ENCODE measurements around the gene EYA2.
"Not testable (repeated sequence)": the region's sequence is repeated elsewhere in the genome, so short reads cannot be mapped to it uniquely, and the experiment has no call there.

Gene EYA2

DNA sequence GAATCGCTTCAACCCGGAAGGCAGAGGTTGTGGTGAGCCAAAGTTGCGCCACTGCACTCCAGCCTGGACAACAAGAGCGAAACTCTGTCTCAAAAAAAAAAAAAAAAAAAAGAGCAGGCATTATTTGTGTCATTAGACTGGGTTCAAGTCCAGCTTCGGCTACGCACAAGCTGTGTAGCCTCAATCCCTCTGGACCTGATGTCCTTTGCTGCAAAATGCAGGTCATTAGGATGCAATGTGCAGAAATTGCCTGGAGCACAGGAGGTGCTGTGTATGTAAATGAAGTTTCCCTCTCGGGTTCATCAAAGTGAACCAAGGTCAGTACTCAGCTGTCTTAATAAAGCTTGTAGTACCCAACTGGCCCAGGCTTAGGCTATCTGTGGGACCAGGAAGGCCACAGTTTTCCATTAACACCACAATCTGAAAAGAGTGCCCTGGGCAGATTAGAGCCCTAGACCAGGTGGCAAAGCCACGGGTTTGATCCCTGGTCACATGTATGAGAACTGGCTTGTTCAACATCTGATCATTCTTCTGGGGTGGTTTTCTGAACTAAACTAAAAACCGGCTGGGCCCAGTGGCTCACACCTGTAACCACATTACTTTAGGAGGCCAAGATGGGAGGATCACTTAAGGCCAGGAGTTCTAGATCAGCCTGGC lies 306.6 kb downstream of the EYA2 start:
- H3K27ac ChIP-seq (ENCODE audit: low read depth in 2 of 2, low read length in 2 of 2): no peak overlapping the region
- no peak overlapping the region for H3K9ac ChIP-seq (ENCODE audit: low read depth in 1 of 2, low read length in 2 of 2)
- no peaks in the 10 kb centered on the region for H3K27me3 ChIP-seq (ENCODE audit: control insufficient read depth in 2 of 2, insufficient read depth in 2 of 2, low read length in 2 of 2)
- H3K4me1 ChIP-seq (ENCODE audit: control insufficient read depth in 2 of 2, insufficient read depth in 2 of 2, low read length in 2 of 2): no peaks in the 10 kb centered on the region
- no peak overlapping the region for H3K4me3 ChIP-seq (ENCODE audit: low read length in 2 of 2)
- H3K36me3 ChIP-seq (ENCODE audit: control insufficient read depth in 2 of 2, insufficient read depth in 2 of 2, low read length in 2 of 2): no peaks in the 10 kb centered on the region
- no peaks in the 10 kb centered on the region for H3K9me3 ChIP-seq (ENCODE audit: control insufficient read depth in 2 of 2, low read length in 2 of 2)

DNA sequence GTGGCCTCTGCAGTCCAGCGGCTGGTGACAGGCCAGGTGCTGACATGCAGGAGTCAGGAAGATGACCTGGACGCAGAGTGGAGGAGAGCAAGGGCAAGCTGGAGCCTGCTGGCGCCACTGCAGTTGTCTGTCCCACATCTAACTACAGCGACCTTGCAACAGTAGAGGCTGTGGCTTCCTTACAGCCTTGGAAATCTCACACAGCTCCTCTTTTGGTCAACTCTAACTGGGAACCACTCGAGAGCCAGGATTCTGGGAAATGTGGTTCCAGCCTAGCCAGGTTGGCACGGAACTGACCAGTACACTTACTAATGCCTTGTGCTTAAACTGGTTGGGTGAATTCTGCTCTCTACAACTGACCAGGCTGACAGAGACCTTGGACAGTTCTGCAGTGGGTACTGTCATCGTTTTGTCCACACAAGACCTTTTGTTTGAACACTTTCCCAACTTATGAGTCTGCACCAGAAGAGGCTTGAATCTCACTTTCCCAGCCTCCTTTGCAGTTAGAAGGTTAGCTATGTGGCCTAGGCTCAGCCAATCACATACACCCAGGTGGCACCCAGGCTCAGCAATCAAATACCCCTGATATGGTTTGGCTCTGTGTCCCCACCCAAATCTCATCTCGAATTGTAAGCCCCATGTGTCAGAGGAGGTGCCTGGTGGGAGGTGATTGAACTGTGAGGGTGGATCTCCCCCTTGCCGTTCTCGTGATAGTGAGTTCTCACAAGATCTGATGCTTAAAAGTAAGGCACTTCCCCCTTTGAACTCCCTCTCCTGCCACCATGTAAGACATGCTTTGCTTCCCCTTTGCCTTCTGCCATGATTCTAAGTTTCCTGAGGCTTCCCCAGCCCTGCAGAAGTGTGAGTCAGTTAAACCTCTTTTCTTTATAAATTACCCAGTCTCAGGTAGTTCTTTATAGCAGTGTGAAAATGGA lies 308.4 kb downstream of the EYA2 start:
- no peak overlapping the region for H3K4me3 ChIP-seq (ENCODE audit: low read length in 2 of 2)
- H3K36me3 ChIP-seq (ENCODE audit: control insufficient read depth in 2 of 2, insufficient read depth in 2 of 2, low read length in 2 of 2): no peaks in the 10 kb centered on the region
- H3K27ac ChIP-seq (ENCODE audit: low read depth in 2 of 2, low read length in 2 of 2): no peak overlapping the region
- no peak overlapping the region for H3K9ac ChIP-seq (ENCODE audit: low read depth in 1 of 2, low read length in 2 of 2)
- no peaks in the 10 kb centered on the region for H3K27me3 ChIP-seq (ENCODE audit: control insufficient read depth in 2 of 2, insufficient read depth in 2 of 2, low read length in 2 of 2)
- H3K9me3 ChIP-seq (ENCODE audit: control insufficient read depth in 2 of 2, low read length in 2 of 2): no peaks in the 10 kb centered on the region
- no peaks in the 10 kb centered on the region for H3K4me1 ChIP-seq (ENCODE audit: control insufficient read depth in 2 of 2, insufficient read depth in 2 of 2, low read length in 2 of 2)

DNA sequence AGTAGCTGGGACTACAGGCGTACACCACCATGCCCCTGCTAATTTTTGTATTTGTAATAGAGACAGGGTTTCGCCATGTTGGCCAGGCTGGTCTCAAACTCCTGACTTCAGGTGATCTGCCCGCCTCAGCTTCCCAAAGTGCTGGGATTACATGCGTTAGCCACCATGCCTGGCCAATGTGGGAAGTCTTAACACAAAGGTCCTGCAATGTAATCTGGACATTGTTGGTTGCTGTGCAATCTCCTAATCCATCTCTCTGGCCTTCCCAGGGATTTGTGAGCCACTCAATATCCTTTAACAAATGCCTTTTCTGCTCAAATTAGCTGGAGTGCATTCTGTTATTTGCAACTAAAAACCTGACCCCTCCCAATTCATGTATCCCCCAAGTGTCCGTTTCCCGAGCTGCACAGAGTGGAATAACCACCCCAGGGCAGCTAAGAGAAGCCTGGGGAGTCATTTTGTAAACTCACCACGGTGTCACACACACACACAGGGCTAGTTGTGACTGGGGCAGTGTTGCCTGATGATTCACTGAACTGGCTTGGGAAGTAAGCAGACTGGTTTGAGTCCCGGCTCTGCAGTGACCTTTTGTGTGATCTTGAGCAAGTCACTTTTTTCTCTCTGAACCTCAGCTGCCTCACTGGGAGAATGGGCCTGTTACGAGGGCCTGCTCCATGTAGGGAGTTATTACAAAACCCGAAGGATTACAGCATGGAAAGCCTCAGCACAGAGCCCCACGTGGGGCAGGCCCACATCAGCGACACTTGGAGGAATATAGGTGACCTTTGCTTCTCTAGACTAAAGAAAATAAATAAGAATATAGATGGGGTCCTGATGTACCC lies 309.6 kb downstream of the EYA2 start:
- no peaks in the 10 kb centered on the region for H3K9me3 ChIP-seq (ENCODE audit: control insufficient read depth in 2 of 2, low read length in 2 of 2)
- no peak overlapping the region for H3K4me3 ChIP-seq (ENCODE audit: low read length in 2 of 2)
- H3K9ac ChIP-seq (ENCODE audit: low read depth in 1 of 2, low read length in 2 of 2): no peak overlapping the region
- peaks cover 6 to 9% of the 10 kb centered on the region in 2 donors for H3K36me3 ChIP-seq (ENCODE audit: control insufficient read depth in 2 of 2, insufficient read depth in 2 of 2, low read length in 2 of 2)
- H3K27ac ChIP-seq (ENCODE audit: low read depth in 2 of 2, low read length in 2 of 2): no peak overlapping the region
- no peaks in the 10 kb centered on the region for H3K4me1 ChIP-seq (ENCODE audit: control insufficient read depth in 2 of 2, insufficient read depth in 2 of 2, low read length in 2 of 2)
- H3K27me3 ChIP-seq (ENCODE audit: control insufficient read depth in 2 of 2, insufficient read depth in 2 of 2, low read length in 2 of 2): no peaks in the 10 kb centered on the region

- not testable (repeated sequence) for H3K4me1 ChIP-seq (ENCODE audit: control insufficient read depth in 2 of 2, insufficient read depth in 2 of 2, low read length in 2 of 2); H3K9ac ChIP-seq (ENCODE audit: low read depth in 1 of 2, low read length in 2 of 2); H3K9me3 ChIP-seq (ENCODE audit: control insufficient read depth in 2 of 2, low read length in 2 of 2); H3K4me3 ChIP-seq (ENCODE audit: low read length in 2 of 2); H3K27me3 ChIP-seq (ENCODE audit: control insufficient read depth in 2 of 2, insufficient read depth in 2 of 2, low read length in 2 of 2); H3K27ac ChIP-seq (ENCODE audit: low read depth in 2 of 2, low read length in 2 of 2)
- H3K36me3 ChIP-seq (ENCODE audit: control insufficient read depth in 2 of 2, insufficient read depth in 2 of 2, low read length in 2 of 2): peaks cover 11 to 14% of the 10 kb centered on the region in 2 donors
These were observed 310.1 kb downstream of the EYA2 start for GRCh38 chr20:47204850-47205122.

DNA sequence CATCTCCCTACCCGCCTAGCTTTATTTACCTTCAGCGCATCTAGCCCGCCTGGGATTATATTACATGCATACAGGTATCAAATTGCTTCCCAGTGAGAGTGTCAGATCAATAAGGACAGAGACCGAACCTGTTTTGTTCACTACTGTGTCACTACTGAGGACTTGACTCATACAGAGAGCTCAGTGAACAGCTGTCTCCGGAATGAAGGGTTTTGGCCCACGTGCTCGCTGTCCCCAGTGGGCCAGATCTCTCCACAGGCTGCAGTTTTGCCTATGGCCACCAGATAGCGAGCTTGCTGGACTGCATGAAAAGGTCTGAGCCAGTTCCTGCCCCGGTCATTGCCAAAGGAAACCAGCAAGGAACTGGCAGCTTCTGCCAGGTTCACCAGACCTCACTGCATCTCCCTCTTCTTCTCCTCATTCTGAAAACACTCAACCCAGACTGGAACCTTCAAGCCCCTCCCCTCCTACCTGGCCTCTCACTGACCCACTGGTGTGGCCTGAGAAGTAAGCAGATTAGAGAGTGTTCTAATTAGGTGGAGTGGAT lies 311.0 kb downstream of the EYA2 start:
- Histone ChIP-seq H3K27me3 (ENCODE audit: control insufficient read depth in 2 of 2, insufficient read depth in 2 of 2, low read length in 2 of 2) (no peaks in the 10 kb centered on the region), H3K36me3 (ENCODE audit: control insufficient read depth in 2 of 2, insufficient read depth in 2 of 2, low read length in 2 of 2) (peaks cover 18 to 23% of the 10 kb centered on the region in 2 donors), H3K4me1 (ENCODE audit: control insufficient read depth in 2 of 2, insufficient read depth in 2 of 2, low read length in 2 of 2) (no peaks in the 10 kb centered on the region), H3K27ac (ENCODE audit: low read depth in 2 of 2, low read length in 2 of 2) (no peak overlapping the region), H3K9ac (ENCODE audit: low read depth in 1 of 2, low read length in 2 of 2) (no peak overlapping the region), H3K9me3 (ENCODE audit: control insufficient read depth in 2 of 2, low read length in 2 of 2) (no peaks in the 10 kb centered on the region), H3K4me3 (ENCODE audit: low read length in 2 of 2) (no peak overlapping the region)

DNA sequence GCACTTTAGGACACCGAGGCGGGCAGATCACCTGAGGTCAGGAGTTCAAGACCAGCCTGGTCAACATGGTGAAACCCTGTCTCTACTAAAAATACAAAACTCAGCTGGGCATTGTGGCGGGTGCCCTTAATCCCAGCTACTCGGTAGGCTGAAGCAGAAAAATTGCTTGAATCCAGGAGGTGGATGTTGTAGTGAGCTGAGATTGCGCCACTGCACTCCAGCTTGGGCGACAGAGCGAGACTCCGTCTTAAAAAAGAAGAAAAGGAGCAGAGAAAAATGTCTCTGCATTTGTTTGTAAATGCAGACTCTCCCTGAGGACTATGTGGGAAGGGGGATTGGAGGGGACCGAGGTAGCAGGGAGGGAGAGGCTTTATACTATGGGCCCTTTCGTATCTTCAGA lies 311.9 kb downstream of the EYA2 start:
- H3K9ac ChIP-seq (ENCODE audit: low read depth in 1 of 2, low read length in 2 of 2); H3K4me3 ChIP-seq (ENCODE audit: low read length in 2 of 2); H3K27me3 ChIP-seq (ENCODE audit: control insufficient read depth in 2 of 2, insufficient read depth in 2 of 2, low read length in 2 of 2); H3K9me3 ChIP-seq (ENCODE audit: control insufficient read depth in 2 of 2, low read length in 2 of 2); H3K27ac ChIP-seq (ENCODE audit: low read depth in 2 of 2, low read length in 2 of 2); H3K4me1 ChIP-seq (ENCODE audit: control insufficient read depth in 2 of 2, insufficient read depth in 2 of 2, low read length in 2 of 2): not testable (repeated sequence)
- peaks cover 27 to 32% of the 10 kb centered on the region in 2 donors for H3K36me3 ChIP-seq (ENCODE audit: control insufficient read depth in 2 of 2, insufficient read depth in 2 of 2, low read length in 2 of 2)

- Histone ChIP-seq H3K27me3 (ENCODE audit: control insufficient read depth in 2 of 2, insufficient read depth in 2 of 2, low read length in 2 of 2) (no peaks in the 10 kb centered on the region), H3K9ac (ENCODE audit: low read depth in 1 of 2, low read length in 2 of 2) (no peak overlapping the region), H3K4me1 (ENCODE audit: control insufficient read depth in 2 of 2, insufficient read depth in 2 of 2, low read length in 2 of 2) (no peaks in the 10 kb centered on the region), H3K9me3 (ENCODE audit: control insufficient read depth in 2 of 2, low read length in 2 of 2) (no peaks in the 10 kb centered on the region), H3K27ac (ENCODE audit: low read depth in 2 of 2, low read length in 2 of 2) (no peak overlapping the region), H3K36me3 (ENCODE audit: control insufficient read depth in 2 of 2, insufficient read depth in 2 of 2, low read length in 2 of 2) (peaks cover 33 to 37% of the 10 kb centered on the region in 2 donors), H3K4me3 (ENCODE audit: low read length in 2 of 2) (no peak overlapping the region)
These were observed 312.5 kb downstream of the EYA2 start for GRCh38 chr20:47206962-47207641.

- H3K27me3 ChIP-seq (ENCODE audit: control insufficient read depth in 2 of 2, insufficient read depth in 2 of 2, low read length in 2 of 2): no peaks in the 10 kb centered on the region
- no peak overlapping the region for H3K9ac ChIP-seq (ENCODE audit: low read depth in 1 of 2, low read length in 2 of 2)
- no peaks in the 10 kb centered on the region for H3K9me3 ChIP-seq (ENCODE audit: control insufficient read depth in 2 of 2, low read length in 2 of 2)
- H3K4me1 ChIP-seq (ENCODE audit: control insufficient read depth in 2 of 2, insufficient read depth in 2 of 2, low read length in 2 of 2): no peaks in the 10 kb centered on the region
- peaks cover 48 to 53% of the 10 kb centered on the region in 2 donors for H3K36me3 ChIP-seq (ENCODE audit: control insufficient read depth in 2 of 2, insufficient read depth in 2 of 2, low read length in 2 of 2)
- H3K27ac ChIP-seq (ENCODE audit: low read depth in 2 of 2, low read length in 2 of 2): no peak overlapping the region
- H3K4me3 ChIP-seq (ENCODE audit: low read length in 2 of 2): no peak overlapping the region
These were observed 314.0 kb downstream of the EYA2 start for GRCh38 chr20:47208534-47209174.

DNA sequence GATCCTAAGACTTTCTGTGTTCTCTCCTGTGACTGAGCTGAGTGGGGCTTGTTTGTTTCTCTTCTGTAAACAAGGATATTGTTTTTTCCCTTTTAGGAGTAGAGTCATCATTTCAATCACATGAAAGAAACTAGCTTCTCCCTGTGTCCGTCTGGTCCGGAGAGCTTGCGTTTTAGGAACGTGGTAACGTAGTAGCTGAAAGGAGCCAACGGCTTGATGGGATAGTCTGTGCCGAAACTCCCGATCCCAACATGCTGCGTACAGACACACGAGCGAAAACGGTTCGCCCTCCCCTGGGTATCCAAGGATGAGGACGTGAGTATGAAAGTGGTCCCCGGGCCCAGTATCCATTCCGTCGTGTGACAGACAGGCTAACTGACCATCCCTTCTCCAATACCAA lies 315.3 kb downstream of the EYA2 start:
- Histone ChIP-seq H3K4me1 (ENCODE audit: control insufficient read depth in 2 of 2, insufficient read depth in 2 of 2, low read length in 2 of 2) (no peaks in the 10 kb centered on the region), H3K9me3 (ENCODE audit: control insufficient read depth in 2 of 2, low read length in 2 of 2) (no peaks in the 10 kb centered on the region), H3K4me3 (ENCODE audit: low read length in 2 of 2) (no peak overlapping the region), H3K27me3 (ENCODE audit: control insufficient read depth in 2 of 2, insufficient read depth in 2 of 2, low read length in 2 of 2) (no peaks in the 10 kb centered on the region), H3K36me3 (ENCODE audit: control insufficient read depth in 2 of 2, insufficient read depth in 2 of 2, low read length in 2 of 2) (peaks cover 57 to 60% of the 10 kb centered on the region in 2 donors), H3K27ac (ENCODE audit: low read depth in 2 of 2, low read length in 2 of 2) (no peak overlapping the region), H3K9ac (ENCODE audit: low read depth in 1 of 2, low read length in 2 of 2) (no peak overlapping the region)

Measured in mucosa of rectum (tissue), 2 donors.